ENCODE data around the gene TMEM53.

- TF ChIP-seq CTCF (conservative IDR thresholded peaks at IDR 0.05; ENCODE audit: low read depth, low read length) (no peak), EZH2 (IDR thresholded peaks at IDR 0.05; ENCODE audit: borderline replicate concordance, low read depth, low read length, poor library complexity, severe bottlenecking) (no peak)
Observed at GRCh38 chr1:44617703-44618029, 56.6 kb downstream of the TMEM53 start.
